HepG2 (cell line): ENCODE data around the gene STK17A. TPM values are rescaled to one million over a fixed set of nuclear protein-coding genes. Genes with fewer than 3 reads are reported as not detected.
A peak's percentile ranks its signal among the peaks of the same experiment; 100 is the strongest.

Experiments
- ARHGAP35 ChIP-seq: sonication (generic); formaldehyde crosslinking; IDR thresholded peaks from 2 replicates; pipeline ENCODE4 v1.9.0; 2022; ENCODE audit warnings: mild to moderate bottlenecking, inconsistent platforms, moderate library complexity, missing genetic modification reagents, borderline replicate concordance
- FOXA1 ChIP-seq, 2 experiments: fragments of 450-650 bp in 1 of 2; sonication (generic) in 1 of 2; formaldehyde crosslinking in 1 of 2; IDR thresholded peaks; 2 replicates each; pipeline versions ENCODE4 v1.4.0 to v1.6.1; 2016 to 2020; ENCODE audit warnings: missing genetic modification reagents in 1 of 2
- FOXC1 ChIP-seq: sonication (generic); formaldehyde crosslinking; IDR thresholded peaks from 2 replicates; pipeline ENCODE4 v1.8.0; 2022; ENCODE audit warnings: mild to moderate bottlenecking, missing genetic modification reagents, borderline replicate concordance
- PAX8 ChIP-seq: sonication (generic); formaldehyde crosslinking; IDR thresholded peaks from 2 replicates; pipeline ENCODE4 v1.8.0; 2022; ENCODE audit warnings: mild to moderate bottlenecking, missing genetic modification reagents, borderline replicate concordance
- ZKSCAN8 ChIP-seq: IDR thresholded peaks from 2 replicates; pipeline ENCODE4 v1.6.1; 2016; ENCODE audit warnings: borderline replicate concordance, missing genetic modification reagents, missing compliant biosample characterization
- ZNF354B ChIP-seq: sonication (generic); formaldehyde crosslinking; IDR thresholded peaks from 2 replicates; pipeline ENCODE4 v1.8.0; 2022; ENCODE audit warnings: mild to moderate bottlenecking, missing genetic modification reagents
- ZNF446 ChIP-seq: sonication (generic); formaldehyde crosslinking; IDR thresholded peaks from 2 replicates; pipeline ENCODE4 v1.5.0; 2020; ENCODE audit warnings: mild to moderate bottlenecking, missing genetic modification reagents
- ZNF7 ChIP-seq: IDR thresholded peaks from 2 replicates; pipeline ENCODE4 v1.6.1; 2016; ENCODE audit warnings: missing biosample characterization, missing genetic modification reagents
- ZNF850 ChIP-seq: sonication (generic); formaldehyde crosslinking; conservative IDR thresholded peaks from 2 replicates; pipeline ENCODE4 v1.9.0; 2021; ENCODE audit warnings: mild to moderate bottlenecking, missing genetic modification reagents
- polyA plus RNA-seq, 8 experiments: library from polyadenylated mRNA; depleted of rRNA in 3 of 8; stranded (reverse) in 7 of 8; unstranded in 1 of 8; fragments of >200 nt; fragmentation: Illumina TruSeq in 4 of 8; extraction: Trizol in 4 of 8; gene quantifications; 2 replicates each; pipeline versions ENCODE4 v1.2.1 to v1.2.3, GENCODE V29; 2011 to 2016; ENCODE audit warnings: low read depth in 4 of 8, missing spikeins in 1 of 8, mixed read lengths in 1 of 8; ENCODE audit not compliant: insufficient read depth in 1 of 8
- total RNA-seq, 5 experiments: library from RNA; depleted of rRNA; stranded (reverse); fragments of >200 nt; fragmentation: Illumina TruSeq; extraction: Trizol; gene quantifications; 2 replicates each; pipeline ENCODE4 v1.2.3, GENCODE V29; 2016; ENCODE audit warnings: low read depth in 1 of 5
- TF ChIP-seq, protein P1 (sequence below): sonication (generic); formaldehyde crosslinking; IDR thresholded peaks from 2 replicates; pipeline ENCODE4 v1.5.0; 2020; ENCODE audit warnings: mild to moderate bottlenecking, missing genetic modification reagents
- TF ChIP-seq, protein P2 (sequence below): sonication (generic); formaldehyde crosslinking; IDR thresholded peaks from 2 replicates; pipeline ENCODE4 v1.9.0; 2021; ENCODE audit warnings: missing genetic modification reagents, mild to moderate bottlenecking, borderline replicate concordance
- TF ChIP-seq, protein P3 (sequence below): sonication (generic); formaldehyde crosslinking; IDR thresholded peaks from 2 replicates; pipeline ENCODE4 v1.5.0; 2020; ENCODE audit warnings: mild to moderate bottlenecking, missing genetic modification reagents, moderate library complexity
- TF ChIP-seq, protein P4 (sequence below): IDR thresholded peaks from 2 replicates; pipeline ENCODE4 v1.6.1; 2016; ENCODE audit warnings: low read depth, borderline replicate concordance
- TF ChIP-seq, protein P5 (sequence below): fragments of 450-650 bp; IDR thresholded peaks from 2 replicates; pipeline ENCODE4 v1.6.1; 2017
- TF ChIP-seq, protein P6 (sequence below): sonication (generic); formaldehyde crosslinking; IDR thresholded peaks from 2 replicates; pipeline ENCODE4 v1.4.0; 2020; ENCODE audit warnings: mild to moderate bottlenecking, missing genetic modification reagents, borderline replicate concordance

STK17A gene
- total and polyA plus RNA-seq, 2 of the 13 experiments (the other 11 are each of a cell fraction or from before 2014, with no cell fraction given): 18.6 to 24.3 TPM

DNA sequence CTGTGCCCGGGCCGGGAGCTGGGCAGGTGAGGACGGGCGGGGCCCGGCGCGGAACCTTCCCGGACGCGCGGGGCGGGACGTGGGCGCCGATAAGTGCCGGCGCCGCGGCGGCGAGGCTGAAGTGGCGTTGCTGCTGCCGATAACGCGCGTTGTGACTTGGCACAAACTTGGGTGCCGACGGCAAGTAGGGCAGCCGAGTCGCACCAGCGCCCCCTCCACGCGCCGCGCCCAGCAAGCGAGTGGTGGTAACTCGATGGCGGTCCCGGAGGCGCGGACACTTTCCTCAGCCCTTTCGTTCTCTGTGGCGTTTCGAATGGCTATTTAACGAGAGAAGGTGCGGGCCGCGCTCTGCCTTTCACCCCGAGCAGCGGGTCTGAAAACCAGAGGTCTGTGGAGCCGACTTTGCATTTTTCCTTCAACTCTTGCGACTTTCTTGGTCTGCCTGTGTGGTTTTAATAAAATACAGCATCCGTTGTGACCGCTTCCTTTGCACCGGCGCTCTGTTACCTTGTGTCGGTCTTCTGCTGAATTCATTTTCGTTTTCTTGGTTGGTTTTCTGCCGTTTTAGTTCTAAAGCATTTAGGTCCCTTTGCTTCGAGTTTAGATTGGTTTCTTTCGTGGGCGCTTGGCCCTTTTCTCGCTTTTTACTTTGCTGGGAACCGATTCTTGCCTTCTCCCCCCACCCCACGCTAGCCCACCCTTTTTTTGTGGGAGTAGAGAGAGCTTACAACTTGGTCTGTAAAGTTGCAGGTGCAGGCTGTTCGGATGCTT lies 701 bp downstream of the STK17A start (continued):
- no peak for TF ChIP-seq PAX8
- TF ChIP-seq, protein P1, sequence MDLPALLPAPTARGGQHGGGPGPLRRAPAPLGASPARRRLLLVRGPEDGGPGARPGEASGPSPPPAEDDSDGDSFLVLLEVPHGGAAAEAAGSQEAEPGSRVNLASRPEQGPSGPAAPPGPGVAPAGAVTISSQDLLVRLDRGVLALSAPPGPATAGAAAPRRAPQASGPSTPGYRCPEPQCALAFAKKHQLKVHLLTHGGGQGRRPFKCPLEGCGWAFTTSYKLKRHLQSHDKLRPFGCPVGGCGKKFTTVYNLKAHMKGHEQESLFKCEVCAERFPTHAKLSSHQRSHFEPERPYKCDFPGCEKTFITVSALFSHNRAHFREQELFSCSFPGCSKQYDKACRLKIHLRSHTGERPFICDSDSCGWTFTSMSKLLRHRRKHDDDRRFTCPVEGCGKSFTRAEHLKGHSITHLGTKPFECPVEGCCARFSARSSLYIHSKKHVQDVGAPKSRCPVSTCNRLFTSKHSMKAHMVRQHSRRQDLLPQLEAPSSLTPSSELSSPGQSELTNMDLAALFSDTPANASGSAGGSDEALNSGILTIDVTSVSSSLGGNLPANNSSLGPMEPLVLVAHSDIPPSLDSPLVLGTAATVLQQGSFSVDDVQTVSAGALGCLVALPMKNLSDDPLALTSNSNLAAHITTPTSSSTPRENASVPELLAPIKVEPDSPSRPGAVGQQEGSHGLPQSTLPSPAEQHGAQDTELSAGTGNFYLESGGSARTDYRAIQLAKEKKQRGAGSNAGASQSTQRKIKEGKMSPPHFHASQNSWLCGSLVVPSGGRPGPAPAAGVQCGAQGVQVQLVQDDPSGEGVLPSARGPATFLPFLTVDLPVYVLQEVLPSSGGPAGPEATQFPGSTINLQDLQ (CRISPR knock-in tag): no peak
- TF ChIP-seq, protein P2, sequence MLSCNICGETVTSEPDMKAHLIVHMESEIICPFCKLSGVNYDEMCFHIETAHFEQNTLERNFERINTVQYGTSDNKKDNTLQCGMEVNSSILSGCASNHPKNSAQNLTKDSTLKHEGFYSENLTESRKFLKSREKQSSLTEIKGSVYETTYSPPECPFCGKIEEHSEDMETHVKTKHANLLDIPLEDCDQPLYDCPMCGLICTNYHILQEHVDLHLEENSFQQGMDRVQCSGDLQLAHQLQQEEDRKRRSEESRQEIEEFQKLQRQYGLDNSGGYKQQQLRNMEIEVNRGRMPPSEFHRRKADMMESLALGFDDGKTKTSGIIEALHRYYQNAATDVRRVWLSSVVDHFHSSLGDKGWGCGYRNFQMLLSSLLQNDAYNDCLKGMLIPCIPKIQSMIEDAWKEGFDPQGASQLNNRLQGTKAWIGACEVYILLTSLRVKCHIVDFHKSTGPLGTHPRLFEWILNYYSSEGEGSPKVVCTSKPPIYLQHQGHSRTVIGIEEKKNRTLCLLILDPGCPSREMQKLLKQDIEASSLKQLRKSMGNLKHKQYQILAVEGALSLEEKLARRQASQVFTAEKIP: no peak
- no peak for TF ChIP-seq FOXA1 (IDR thresholded peaks at IDR 0.05)
- no peak for TF ChIP-seq FOXA1 (CRISPR knock-in tag; IDR thresholded peaks at IDR 0.05)
- no peak for TF ChIP-seq FOXC1
- TF ChIP-seq, protein P3, sequence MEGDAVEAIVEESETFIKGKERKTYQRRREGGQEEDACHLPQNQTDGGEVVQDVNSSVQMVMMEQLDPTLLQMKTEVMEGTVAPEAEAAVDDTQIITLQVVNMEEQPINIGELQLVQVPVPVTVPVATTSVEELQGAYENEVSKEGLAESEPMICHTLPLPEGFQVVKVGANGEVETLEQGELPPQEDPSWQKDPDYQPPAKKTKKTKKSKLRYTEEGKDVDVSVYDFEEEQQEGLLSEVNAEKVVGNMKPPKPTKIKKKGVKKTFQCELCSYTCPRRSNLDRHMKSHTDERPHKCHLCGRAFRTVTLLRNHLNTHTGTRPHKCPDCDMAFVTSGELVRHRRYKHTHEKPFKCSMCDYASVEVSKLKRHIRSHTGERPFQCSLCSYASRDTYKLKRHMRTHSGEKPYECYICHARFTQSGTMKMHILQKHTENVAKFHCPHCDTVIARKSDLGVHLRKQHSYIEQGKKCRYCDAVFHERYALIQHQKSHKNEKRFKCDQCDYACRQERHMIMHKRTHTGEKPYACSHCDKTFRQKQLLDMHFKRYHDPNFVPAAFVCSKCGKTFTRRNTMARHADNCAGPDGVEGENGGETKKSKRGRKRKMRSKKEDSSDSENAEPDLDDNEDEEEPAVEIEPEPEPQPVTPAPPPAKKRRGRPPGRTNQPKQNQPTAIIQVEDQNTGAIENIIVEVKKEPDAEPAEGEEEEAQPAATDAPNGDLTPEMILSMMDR: peak; percentile 61
- TF ChIP-seq, protein P4, sequence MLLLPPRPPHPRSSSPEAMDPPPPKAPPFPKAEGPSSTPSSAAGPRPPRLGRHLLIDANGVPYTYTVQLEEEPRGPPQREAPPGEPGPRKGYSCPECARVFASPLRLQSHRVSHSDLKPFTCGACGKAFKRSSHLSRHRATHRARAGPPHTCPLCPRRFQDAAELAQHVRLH (CRISPR knock-in tag): no peak
- no peak for TF ChIP-seq ZNF354B (CRISPR knock-in tag)
- TF ChIP-seq, protein P5, sequence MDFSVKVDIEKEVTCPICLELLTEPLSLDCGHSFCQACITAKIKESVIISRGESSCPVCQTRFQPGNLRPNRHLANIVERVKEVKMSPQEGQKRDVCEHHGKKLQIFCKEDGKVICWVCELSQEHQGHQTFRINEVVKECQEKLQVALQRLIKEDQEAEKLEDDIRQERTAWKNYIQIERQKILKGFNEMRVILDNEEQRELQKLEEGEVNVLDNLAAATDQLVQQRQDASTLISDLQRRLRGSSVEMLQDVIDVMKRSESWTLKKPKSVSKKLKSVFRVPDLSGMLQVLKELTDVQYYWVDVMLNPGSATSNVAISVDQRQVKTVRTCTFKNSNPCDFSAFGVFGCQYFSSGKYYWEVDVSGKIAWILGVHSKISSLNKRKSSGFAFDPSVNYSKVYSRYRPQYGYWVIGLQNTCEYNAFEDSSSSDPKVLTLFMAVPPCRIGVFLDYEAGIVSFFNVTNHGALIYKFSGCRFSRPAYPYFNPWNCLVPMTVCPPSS: no peak
- TF ChIP-seq, protein P6, sequence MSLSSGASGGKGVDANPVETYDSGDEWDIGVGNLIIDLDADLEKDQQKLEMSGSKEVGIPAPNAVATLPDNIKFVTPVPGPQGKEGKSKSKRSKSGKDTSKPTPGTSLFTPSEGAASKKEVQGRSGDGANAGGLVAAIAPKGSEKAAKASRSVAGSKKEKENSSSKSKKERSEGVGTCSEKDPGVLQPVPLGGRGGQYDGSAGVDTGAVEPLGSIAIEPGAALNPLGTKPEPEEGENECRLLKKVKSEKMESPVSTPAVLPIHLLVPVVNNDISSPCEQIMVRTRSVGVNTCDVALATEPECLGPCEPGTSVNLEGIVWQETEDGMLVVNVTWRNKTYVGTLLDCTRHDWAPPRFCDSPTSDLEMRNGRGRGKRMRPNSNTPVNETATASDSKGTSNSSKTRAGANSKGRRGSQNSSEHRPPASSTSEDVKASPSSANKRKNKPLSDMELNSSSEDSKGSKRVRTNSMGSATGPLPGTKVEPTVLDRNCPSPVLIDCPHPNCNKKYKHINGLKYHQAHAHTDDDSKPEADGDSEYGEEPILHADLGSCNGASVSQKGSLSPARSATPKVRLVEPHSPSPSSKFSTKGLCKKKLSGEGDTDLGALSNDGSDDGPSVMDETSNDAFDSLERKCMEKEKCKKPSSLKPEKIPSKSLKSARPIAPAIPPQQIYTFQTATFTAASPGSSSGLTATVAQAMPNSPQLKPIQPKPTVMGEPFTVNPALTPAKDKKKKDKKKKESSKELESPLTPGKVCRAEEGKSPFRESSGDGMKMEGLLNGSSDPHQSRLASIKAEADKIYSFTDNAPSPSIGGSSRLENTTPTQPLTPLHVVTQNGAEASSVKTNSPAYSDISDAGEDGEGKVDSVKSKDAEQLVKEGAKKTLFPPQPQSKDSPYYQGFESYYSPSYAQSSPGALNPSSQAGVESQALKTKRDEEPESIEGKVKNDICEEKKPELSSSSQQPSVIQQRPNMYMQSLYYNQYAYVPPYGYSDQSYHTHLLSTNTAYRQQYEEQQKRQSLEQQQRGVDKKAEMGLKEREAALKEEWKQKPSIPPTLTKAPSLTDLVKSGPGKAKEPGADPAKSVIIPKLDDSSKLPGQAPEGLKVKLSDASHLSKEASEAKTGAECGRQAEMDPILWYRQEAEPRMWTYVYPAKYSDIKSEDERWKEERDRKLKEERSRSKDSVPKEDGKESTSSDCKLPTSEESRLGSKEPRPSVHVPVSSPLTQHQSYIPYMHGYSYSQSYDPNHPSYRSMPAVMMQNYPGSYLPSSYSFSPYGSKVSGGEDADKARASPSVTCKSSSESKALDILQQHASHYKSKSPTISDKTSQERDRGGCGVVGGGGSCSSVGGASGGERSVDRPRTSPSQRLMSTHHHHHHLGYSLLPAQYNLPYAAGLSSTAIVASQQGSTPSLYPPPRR: no peak
- TF ChIP-seq ZNF7 (CRISPR knock-in tag): no peak
- TF ChIP-seq ZNF446 (CRISPR knock-in tag): no peak
- TF ChIP-seq ZKSCAN8 (CRISPR knock-in tag): no peak
- TF ChIP-seq ARHGAP35 (CRISPR knock-in tag): no peak
- no peak for TF ChIP-seq ZNF850 (CRISPR knock-in tag)
